Measurements from ENCODE around the gene SCN8A.

Gene SCN8A

GRCh38 chr12:51722431-51722830, 131.4 kb downstream of the SCN8A start:
- DNase-seq = no peak

GRCh38 chr12:51726161-51726560, 135.1 kb downstream of the SCN8A start:
- DNase-seq = no peak

- DNase-seq = no peak
Observed at GRCh38 chr12:51726931-51727330, 135.9 kb downstream of the SCN8A start.

DNA sequence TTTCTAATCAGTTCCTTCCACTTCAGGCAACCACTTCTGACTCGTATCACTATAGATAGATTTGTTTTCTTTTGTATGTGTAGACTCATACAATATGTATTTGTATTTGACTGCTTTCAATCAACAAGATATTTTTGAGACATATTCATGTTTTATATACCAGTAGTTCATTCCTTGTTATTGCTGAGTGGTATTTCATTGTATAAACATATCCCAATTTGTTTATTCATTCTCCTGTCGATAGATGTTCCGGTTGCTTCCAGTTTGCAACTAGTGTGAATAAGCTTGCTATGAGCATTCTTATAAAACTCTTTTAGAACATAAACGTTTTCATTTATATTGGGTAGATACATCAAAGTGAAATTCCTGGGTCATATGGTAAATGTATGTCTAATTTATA, 138.3 kb downstream of the SCN8A start:
- DNase-seq = no peak

DNA sequence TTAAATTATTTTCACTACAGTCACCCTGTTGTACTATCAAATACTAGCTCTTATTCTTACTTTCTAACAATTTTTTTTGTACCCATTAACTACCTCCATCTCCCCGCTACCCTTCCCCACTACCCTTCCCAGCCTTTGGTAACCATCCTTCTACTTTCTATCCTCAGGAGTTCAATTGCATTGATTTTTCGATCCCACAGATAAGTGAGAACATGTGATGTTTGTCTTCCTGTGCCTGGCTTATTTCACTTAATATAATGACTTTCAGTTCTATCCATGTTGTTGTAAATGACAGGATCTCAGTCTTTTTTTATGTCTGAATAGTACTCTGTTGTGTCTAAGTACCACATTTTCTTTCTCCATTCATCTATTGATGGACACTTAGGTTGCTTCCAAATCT, 139.7 kb downstream of the SCN8A start:
- no peak for DNase-seq

- no peak for DNase-seq
Observed at GRCh38 chr12:51740536-51740935, 149.5 kb downstream of the SCN8A start.

- DNase-seq = no peak
Observed at GRCh38 chr12:51744235-51744634, 153.2 kb downstream of the SCN8A start.

GRCh38 chr12:51744957-51745356, 153.9 kb downstream of the SCN8A start:
- DNase-seq = no peak

GRCh38 chr12:51746416-51746815, 155.4 kb downstream of the SCN8A start:
- no peak for DNase-seq

GRCh38 chr12:51748235-51748634, 157.2 kb downstream of the SCN8A start:
- no peak for DNase-seq

- no peak for DNase-seq
Observed at GRCh38 chr12:51749206-51749985, 158.4 kb downstream of the SCN8A start.

- DNase-seq = no peak
Observed at GRCh38 chr12:51749986-51750317, 158.9 kb downstream of the SCN8A start.

DNA sequence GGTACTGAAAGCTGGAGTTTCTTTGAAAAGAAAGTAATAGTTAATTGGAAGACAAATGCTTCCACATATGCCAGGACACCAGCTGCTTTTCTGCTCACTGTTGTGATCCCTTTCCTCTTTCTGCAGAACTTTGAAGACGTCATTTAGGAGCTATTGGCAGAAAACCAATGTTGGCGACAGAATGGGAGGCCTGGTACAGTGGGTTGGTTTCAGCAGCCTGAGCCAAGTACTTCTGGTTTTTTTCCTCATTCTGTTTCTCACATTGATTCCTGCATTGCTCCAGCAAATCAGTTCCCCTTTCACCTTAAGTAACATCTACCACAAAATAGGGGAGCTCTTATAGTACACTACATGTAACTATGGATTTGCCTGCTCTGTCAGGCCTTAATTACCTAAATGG, 160.6 kb downstream of the SCN8A start:
- no peak for DNase-seq

DNA sequence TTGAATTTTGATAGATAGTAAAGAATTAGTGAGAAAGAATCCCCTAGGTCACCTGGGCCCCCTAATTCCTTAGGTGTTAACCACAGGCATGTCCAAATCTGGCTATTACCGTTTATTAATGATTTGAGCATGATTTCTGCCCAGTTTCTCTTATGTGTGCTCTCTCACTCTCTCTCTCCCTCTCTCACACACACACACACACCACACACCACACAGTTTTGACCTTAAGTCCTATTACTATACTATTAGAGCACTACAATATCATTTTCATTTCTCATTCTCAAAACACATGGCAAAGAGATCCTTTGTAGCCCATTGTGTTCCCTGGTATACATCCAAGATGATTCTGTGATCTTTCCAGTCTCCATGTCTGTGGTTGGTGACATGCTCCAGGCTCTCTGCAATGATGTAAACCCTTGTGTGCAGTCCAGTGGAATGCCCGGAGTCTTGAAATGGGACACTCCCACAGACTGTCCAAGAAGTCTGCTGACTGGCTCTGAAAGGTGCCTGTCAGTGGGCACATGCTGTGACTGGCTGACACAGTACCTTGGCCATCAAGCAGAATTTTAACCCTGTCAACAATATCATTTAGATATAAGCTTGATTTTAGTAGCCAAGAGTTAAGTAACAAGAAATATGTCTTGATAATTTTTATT, 161.3 kb downstream of the SCN8A start:
- no peak for DNase-seq

GRCh38 chr12:51753980-51754675, 163.1 kb downstream of the SCN8A start:
- DNase-seq = no peak

- no peak for DNase-seq
Observed at GRCh38 chr12:51755251-51755650, 164.2 kb downstream of the SCN8A start.

DNA sequence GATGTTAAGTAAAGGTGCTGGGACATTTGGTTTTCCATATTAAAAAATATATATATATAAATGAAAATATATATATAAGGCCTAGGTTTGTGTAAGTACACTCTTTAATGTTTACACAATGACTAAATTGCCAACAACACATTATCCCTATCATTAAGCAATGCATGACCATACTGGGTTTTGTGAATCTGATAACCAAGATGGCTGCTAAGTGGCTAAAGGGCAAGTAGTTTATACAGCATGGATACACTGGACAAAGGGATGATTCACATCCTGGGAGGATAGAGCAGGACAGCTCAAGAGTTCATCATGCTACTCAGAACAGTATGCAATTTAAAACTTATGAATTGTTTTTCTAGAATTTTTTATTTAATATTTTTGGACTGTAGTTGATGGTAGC, 168.1 kb downstream of the SCN8A start:
- no peak for DNase-seq

GRCh38 chr12:51759695-51760094, 168.7 kb downstream of the SCN8A start:
- no peak for DNase-seq

DNA sequence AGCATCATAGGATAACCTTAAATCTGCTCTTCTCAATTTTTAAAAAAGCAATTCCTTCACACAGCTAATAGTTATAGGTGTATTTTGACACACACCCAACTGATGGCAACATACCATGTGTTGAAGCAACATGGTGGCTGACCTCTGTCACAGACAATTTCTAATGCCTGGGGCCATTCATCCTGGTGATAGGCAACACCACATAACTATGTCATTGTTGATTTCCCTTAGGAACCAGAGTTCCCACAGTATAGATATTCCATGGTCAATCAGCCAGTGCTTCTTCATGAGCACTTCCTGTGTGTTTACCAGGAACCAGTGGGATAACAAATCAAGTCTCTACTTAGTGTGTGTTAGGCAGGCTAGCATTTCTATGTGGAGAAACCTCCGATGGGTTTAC, 169.2 kb downstream of the SCN8A start:
- DNase-seq = no peak

GRCh38 chr12:51763743-51764142, 172.7 kb downstream of the SCN8A start:
- no peak for DNase-seq

GRCh38 chr12:51766067-51766676, 175.1 kb downstream of the SCN8A start:
- no peak for DNase-seq

GRCh38 chr12:51771008-51771407, 180.0 kb downstream of the SCN8A start:
- DNase-seq = no peak

GRCh38 chr12:51773145-51773869, 182.3 kb downstream of the SCN8A start:
- no peak for DNase-seq
